ENCODE results near the gene TCP1. TPM values are rescaled to one million over a fixed set of nuclear protein-coding genes. Genes with fewer than 3 reads are reported as not detected.

Gene TCP1
- polyA plus RNA-seq, 1 donor from 2014 or later: 379 TPM

DNA sequence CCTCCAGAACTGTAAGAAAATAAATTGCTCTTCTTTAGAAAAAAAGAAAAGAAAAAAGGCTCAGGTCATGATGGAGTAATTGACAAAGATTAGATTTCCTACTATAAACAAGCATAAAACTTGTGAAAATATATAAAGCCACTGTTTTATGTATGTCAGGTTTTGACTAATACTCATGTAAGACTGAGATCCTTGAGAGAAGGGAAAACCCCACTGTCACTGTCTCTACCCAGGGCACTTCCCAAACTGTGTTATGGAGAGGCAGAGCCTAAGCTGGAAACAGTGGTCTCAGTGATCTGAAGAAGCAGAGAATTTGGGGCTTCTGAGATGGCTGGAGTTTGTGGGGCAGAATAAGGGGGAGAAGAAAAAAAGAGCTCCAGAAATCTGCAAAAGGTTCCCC lies 19.9 kb downstream of the TCP1 start:
- H3K9ac ChIP-seq (ENCODE audit: low read length): no peak overlapping the region
- peaks cover 25% of the 10 kb centered on the region for H3K36me3 ChIP-seq (ENCODE audit: insufficient read depth, low read length)
- TF ChIP-seq TAF1 (IDR thresholded peaks at IDR 0.05; ENCODE audit: low read depth) (no peak), POLR2AphosphoS5 (IDR thresholded peaks at IDR 0.05) (no peak), RAD21 (conservative IDR thresholded peaks at IDR 0.05) (no peak), EZH2 (IDR thresholded peaks at IDR 0.05; ENCODE audit: borderline replicate concordance, insufficient read depth, low read length, poor library complexity, severe bottlenecking) (no peak), EP300 (conservative IDR thresholded peaks at IDR 0.05; ENCODE audit: poor library complexity, severe bottlenecking) (no peak), SMC3 (conservative IDR thresholded peaks at IDR 0.05; ENCODE audit: poor library complexity) (no peak), MXI1 (conservative IDR thresholded peaks at IDR 0.05; ENCODE audit: poor library complexity, severe bottlenecking) (no peak)
- TF ChIP-seq, protein P1, sequence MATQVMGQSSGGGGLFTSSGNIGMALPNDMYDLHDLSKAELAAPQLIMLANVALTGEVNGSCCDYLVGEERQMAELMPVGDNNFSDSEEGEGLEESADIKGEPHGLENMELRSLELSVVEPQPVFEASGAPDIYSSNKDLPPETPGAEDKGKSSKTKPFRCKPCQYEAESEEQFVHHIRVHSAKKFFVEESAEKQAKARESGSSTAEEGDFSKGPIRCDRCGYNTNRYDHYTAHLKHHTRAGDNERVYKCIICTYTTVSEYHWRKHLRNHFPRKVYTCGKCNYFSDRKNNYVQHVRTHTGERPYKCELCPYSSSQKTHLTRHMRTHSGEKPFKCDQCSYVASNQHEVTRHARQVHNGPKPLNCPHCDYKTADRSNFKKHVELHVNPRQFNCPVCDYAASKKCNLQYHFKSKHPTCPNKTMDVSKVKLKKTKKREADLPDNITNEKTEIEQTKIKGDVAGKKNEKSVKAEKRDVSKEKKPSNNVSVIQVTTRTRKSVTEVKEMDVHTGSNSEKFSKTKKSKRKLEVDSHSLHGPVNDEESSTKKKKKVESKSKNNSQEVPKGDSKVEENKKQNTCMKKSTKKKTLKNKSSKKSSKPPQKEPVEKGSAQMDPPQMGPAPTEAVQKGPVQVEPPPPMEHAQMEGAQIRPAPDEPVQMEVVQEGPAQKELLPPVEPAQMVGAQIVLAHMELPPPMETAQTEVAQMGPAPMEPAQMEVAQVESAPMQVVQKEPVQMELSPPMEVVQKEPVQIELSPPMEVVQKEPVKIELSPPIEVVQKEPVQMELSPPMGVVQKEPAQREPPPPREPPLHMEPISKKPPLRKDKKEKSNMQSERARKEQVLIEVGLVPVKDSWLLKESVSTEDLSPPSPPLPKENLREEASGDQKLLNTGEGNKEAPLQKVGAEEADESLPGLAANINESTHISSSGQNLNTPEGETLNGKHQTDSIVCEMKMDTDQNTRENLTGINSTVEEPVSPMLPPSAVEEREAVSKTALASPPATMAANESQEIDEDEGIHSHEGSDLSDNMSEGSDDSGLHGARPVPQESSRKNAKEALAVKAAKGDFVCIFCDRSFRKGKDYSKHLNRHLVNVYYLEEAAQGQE (IDR thresholded peaks at IDR 0.05; ENCODE audit: borderline replicate concordance): no peak
- TF ChIP-seq, protein P2, sequence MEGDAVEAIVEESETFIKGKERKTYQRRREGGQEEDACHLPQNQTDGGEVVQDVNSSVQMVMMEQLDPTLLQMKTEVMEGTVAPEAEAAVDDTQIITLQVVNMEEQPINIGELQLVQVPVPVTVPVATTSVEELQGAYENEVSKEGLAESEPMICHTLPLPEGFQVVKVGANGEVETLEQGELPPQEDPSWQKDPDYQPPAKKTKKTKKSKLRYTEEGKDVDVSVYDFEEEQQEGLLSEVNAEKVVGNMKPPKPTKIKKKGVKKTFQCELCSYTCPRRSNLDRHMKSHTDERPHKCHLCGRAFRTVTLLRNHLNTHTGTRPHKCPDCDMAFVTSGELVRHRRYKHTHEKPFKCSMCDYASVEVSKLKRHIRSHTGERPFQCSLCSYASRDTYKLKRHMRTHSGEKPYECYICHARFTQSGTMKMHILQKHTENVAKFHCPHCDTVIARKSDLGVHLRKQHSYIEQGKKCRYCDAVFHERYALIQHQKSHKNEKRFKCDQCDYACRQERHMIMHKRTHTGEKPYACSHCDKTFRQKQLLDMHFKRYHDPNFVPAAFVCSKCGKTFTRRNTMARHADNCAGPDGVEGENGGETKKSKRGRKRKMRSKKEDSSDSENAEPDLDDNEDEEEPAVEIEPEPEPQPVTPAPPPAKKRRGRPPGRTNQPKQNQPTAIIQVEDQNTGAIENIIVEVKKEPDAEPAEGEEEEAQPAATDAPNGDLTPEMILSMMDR (IDR thresholded peaks at IDR 0.05; ENCODE audit: poor library complexity, severe bottlenecking): no peak

DNA sequence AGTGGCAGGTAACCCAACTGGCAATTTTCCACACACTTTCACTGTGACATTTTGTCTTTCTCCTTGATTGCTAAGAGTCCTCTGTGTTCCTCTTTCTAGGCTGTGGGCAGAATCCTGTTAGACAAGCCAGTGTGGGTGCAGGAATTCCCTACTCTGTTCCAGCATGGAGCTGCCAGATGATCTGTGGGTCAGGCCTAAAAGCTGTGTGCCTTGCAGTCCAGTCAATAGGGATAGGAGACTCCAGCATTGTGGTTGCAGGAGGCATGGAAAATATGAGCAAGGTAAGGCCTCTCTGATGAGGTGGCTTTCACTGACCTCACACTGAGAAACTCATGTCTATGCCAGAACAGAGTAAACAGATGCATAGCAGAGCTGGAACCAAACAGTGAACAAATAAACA lies 22.5 kb downstream of the TCP1 start:
- Histone ChIP-seq H3K9me3 (ENCODE audit: low read length) (no peaks in the 10 kb centered on the region), H2AFZ (ENCODE audit: low read depth, low read length) (no peak overlapping the region), H3K36me3 (ENCODE audit: insufficient read depth, low read length) (peaks cover 26% of the 10 kb centered on the region), H3K9ac (ENCODE audit: low read length) (no peak overlapping the region), H3K27me3 (ENCODE audit: insufficient read depth, low read depth, low read length) (no peaks in the 10 kb centered on the region), H3F3A (ENCODE audit: insufficient read depth, low read length, poor library complexity, severe bottlenecking) (no peaks in the 10 kb centered on the region), H3K4me2 (ENCODE audit: low read length) (no peak overlapping the region), H3K27ac (ENCODE audit: low read length) (no peak overlapping the region), H4K20me1 (ENCODE audit: insufficient read depth) (no peaks in the 10 kb centered on the region), H3K9me2 (ENCODE audit: insufficient read depth, low read length) (no peaks in the 10 kb centered on the region), H3K79me2 (replicated peaks; ENCODE audit: insufficient read depth, low read length) (peaks cover 33% of the 10 kb centered on the region), H3K4me3 (ENCODE audit: low read length) (no peak overlapping the region)
- no peak for TF ChIP-seq EP300 (conservative IDR thresholded peaks at IDR 0.05; ENCODE audit: poor library complexity, severe bottlenecking)
- no peak for TF ChIP-seq SMC3 (conservative IDR thresholded peaks at IDR 0.05; ENCODE audit: poor library complexity)
- TF ChIP-seq POLR2AphosphoS5 (IDR thresholded peaks at IDR 0.05): no peak
- TF ChIP-seq RAD21 (conservative IDR thresholded peaks at IDR 0.05): no peak
- TF ChIP-seq EZH2 (IDR thresholded peaks at IDR 0.05; ENCODE audit: borderline replicate concordance, insufficient read depth, low read length, poor library complexity, severe bottlenecking): no peak
- no peak for TF ChIP-seq TAF1 (IDR thresholded peaks at IDR 0.05; ENCODE audit: low read depth)
- no peak for TF ChIP-seq MXI1 (conservative IDR thresholded peaks at IDR 0.05; ENCODE audit: poor library complexity, severe bottlenecking)
- TF ChIP-seq, protein P1 (IDR thresholded peaks at IDR 0.05; ENCODE audit: borderline replicate concordance): no peak
- TF ChIP-seq, protein P2 (IDR thresholded peaks at IDR 0.05; ENCODE audit: poor library complexity, severe bottlenecking): no peak

More for the DNA sequence above, 19.9 kb downstream of the TCP1 start:
- no peaks in the 10 kb centered on the region for H3K27me3 ChIP-seq (ENCODE audit: insufficient read depth, low read depth, low read length)
- no peaks in the 10 kb centered on the region for H3K9me2 ChIP-seq (ENCODE audit: insufficient read depth, low read length)
- H3F3A ChIP-seq (ENCODE audit: insufficient read depth, low read length, poor library complexity, severe bottlenecking): no peaks in the 10 kb centered on the region
- H3K79me2 ChIP-seq (replicated peaks; ENCODE audit: insufficient read depth, low read length): peaks cover 19% of the 10 kb centered on the region
- no peak overlapping the region for H2AFZ ChIP-seq (ENCODE audit: low read depth, low read length)
- no peak overlapping the region for H3K27ac ChIP-seq (ENCODE audit: low read length)
- no peaks in the 10 kb centered on the region for H3K9me3 ChIP-seq (ENCODE audit: low read length)
- no peak overlapping the region for H3K4me2 ChIP-seq (ENCODE audit: low read length)
- no peak overlapping the region for H3K4me3 ChIP-seq (ENCODE audit: low read length)
- no peaks in the 10 kb centered on the region for H4K20me1 ChIP-seq (ENCODE audit: insufficient read depth)

Measured in neural cell (in vitro differentiated cells).